Body of pancreas (tissue), 4 donors: Measurements from ENCODE around the gene LPCAT1. TPM values are rescaled to one million over a fixed set of nuclear protein-coding genes. Genes with fewer than 3 reads are reported as not detected.
A peak's percentile ranks its signal among the peaks of the same experiment; 100 is the strongest.

ENCODE experiments used
- ATAC-seq: fragments of 150-250 bp; one replicate; pipeline ENCODE4 v1.9.1; 2016
- DNase-seq, 4 donors: peaks; one replicate each; pipeline ENCODE4 v3.0.0-alpha.2; 2019
- H3K27ac ChIP-seq, 4 donors: fragments of 200-600 bp; sonication (generic); 1 replicate in 3 of 4; 2 replicates in 1 of 4; pipeline versions ENCODE4 v1.5.1 to v1.6.1; 2016 to 2019; ENCODE audit warnings: mild to moderate bottlenecking in 1 of 4, mixed read lengths in 1 of 4, moderate library complexity in 1 of 4
- H3K27me3 ChIP-seq, 2 donors: fragments of 200-600 bp; sonication (generic); one replicate each; pipeline ENCODE4 v1.6.0; 2016; ENCODE audit warnings: mild to moderate bottlenecking in 1 of 2
- H3K36me3 ChIP-seq, 2 donors: fragments of 200-600 bp; sonication (generic); replicated peaks in 1 of 2; 2 replicates each; pipeline ENCODE4 v1.5.1; 2016; ENCODE audit warnings: low read depth in 2 of 2; ENCODE audit not compliant: insufficient read depth in 1 of 2
- H3K4me1 ChIP-seq: fragments of 200-600 bp; sonication (generic); one replicate; pipeline ENCODE4 v1.6.0; 2016
- H3K4me3 ChIP-seq, 2 donors: fragments of 200-600 bp; sonication (generic); 1 replicate in 1 of 2; 2 replicates in 1 of 2; pipeline ENCODE4 v1.5.1; 2016 to 2019
- H3K9me3 ChIP-seq, 3 donors: fragments of 200-600 bp; sonication (generic); 1 replicate in 2 of 3; 2 replicates in 1 of 3; pipeline ENCODE4 v1.5.1; 2016
- CTCF ChIP-seq, 7 experiments: fragments of 450-650 bp in 4 of 7; fragments of 200-600 bp in 3 of 7; sonication (generic) in 3 of 7; IDR thresholded peaks; one replicate each; pipeline ENCODE4 v1.5.1; 2016 to 2019; ENCODE audit warnings: antibody characterized with exemption in 7 of 7
- POLR2A ChIP-seq, 3 donors: fragments of 450-650 bp; IDR thresholded peaks; one replicate each; pipeline ENCODE4 v1.6.1; 2016; ENCODE audit warnings: antibody characterized with exemption in 3 of 3, mild to moderate bottlenecking in 2 of 3
- WGBS, 2 donors: methylation state at CpG; one replicate each; pipeline ENCODE4 v1.1.5; 2017; 5-methylcytosine and 5-hydroxymethylcytosine counted together
- intact Hi-C: fragments of 100-400 bp; cut with DNase I; formaldehyde crosslinking; loops from one replicate; pipeline ENCODE4 v1.15.1; 2023
- total RNA-seq, 2 donors: library from RNA; depleted of rRNA; stranded (reverse); fragments of >200 nt; gene quantifications; one replicate each; pipeline ENCODE4 v1.1.0, GENCODE V29; 2016

The LPCAT1 gene
- total RNA-seq, 2 donors from 2014 or later, result 17.1 to 21.5 TPM

GRCh38 chr5:1431896-1432295 lies 91.9 kb downstream of the LPCAT1 start:
- WGBS, 2 donors, result 81 to 82% methylated on average over 3 to 6 of the region's 8 CpGs
- DNase-seq, result peak in 1 of 4 donors; percentile 4
- H3K36me3 ChIP-seq, result no peaks in the 10 kb centered on the region

GRCh38 chr5:1431021-1431811 lies 92.5 kb downstream of the LPCAT1 start:
- intact Hi-C loops, result no loop called here
- Histone ChIP-seq H3K9me3 (peaks cover 0 to 15% (median 0%) of the 10 kb centered on the region in 3 donors), H3K27ac (no peak overlapping the region), H3K4me3 (no peak overlapping the region), H3K4me1 (no peaks in the 10 kb centered on the region), H3K27me3 (no peaks in the 10 kb centered on the region), H3K36me3 (no peaks in the 10 kb centered on the region)
- ATAC-seq (peak; percentile 27), DNase-seq (peak in 1 of 4 donors; percentile 14)
- 86 to 89% methylated on average over 33 of the region's 33 CpGs for WGBS, 2 donors
- TF ChIP-seq POLR2A (IDR thresholded peaks at IDR 0.05), result no peak
- no peak for TF ChIP-seq CTCF (IDR thresholded peaks at IDR 0.05)

More at GRCh38 chr5:1431896-1432295, 91.9 kb downstream of the LPCAT1 start:
- H3K9me3 ChIP-seq, result peaks cover 0 to 10% (median 0%) of the 10 kb centered on the region in 3 donors
- ATAC-seq, result no peak
- no peak overlapping the region for H3K4me3 ChIP-seq
- no peaks in the 10 kb centered on the region for H3K27me3 ChIP-seq
- H3K27ac ChIP-seq, result no peak overlapping the region
- no peak for TF ChIP-seq CTCF (IDR thresholded peaks at IDR 0.05)
- H3K4me1 ChIP-seq, result no peaks in the 10 kb centered on the region
- intact Hi-C loops, result no loop called here

- TF ChIP-seq POLR2A (IDR thresholded peaks at IDR 0.05), result no peak
- TF ChIP-seq CTCF (IDR thresholded peaks at IDR 0.05), result no peak
- WGBS, 2 donors, result 81 to 82% methylated on average over 22 to 26 of the region's 26 CpGs
Measured at GRCh38 chr5:1430121-1430795, 93.5 kb downstream of the LPCAT1 start.

GRCh38 chr5:1429496-1429895 lies 94.3 kb downstream of the LPCAT1 start:
- peak in 1 of 4 donors; percentile 7 for DNase-seq
- Histone ChIP-seq H3K9me3 (peaks cover 0 to 15% (median 0%) of the 10 kb centered on the region in 3 donors), H3K4me3 (no peak overlapping the region), H3K4me1 (no peaks in the 10 kb centered on the region), H3K36me3 (no peaks in the 10 kb centered on the region), H3K27ac (no peak overlapping the region), H3K27me3 (no peaks in the 10 kb centered on the region)
- intact Hi-C loops, result no loop called here
- TF ChIP-seq CTCF (IDR thresholded peaks at IDR 0.05) (no peak), POLR2A (IDR thresholded peaks at IDR 0.05) (no peak)
- WGBS, 2 donors, result 66 to 73% methylated on average over 5 of the region's 5 CpGs
- no peak for ATAC-seq

More at GRCh38 chr5:1430121-1430795, 93.5 kb downstream of the LPCAT1 start:
- Histone ChIP-seq H3K27me3 (no peaks in the 10 kb centered on the region), H3K4me1 (no peaks in the 10 kb centered on the region), H3K9me3 (peaks cover 0 to 15% (median 0%) of the 10 kb centered on the region in 3 donors), H3K27ac (no peak overlapping the region), H3K36me3 (no peaks in the 10 kb centered on the region), H3K4me3 (no peak overlapping the region)
- DNase-seq, result peak in 1 of 4 donors; percentile 2
- intact Hi-C loops, result no loop called here
- ATAC-seq, result no peak
